GM21381 (cell line): ENCODE data around the gene PLK4.

Source experiments
- ATAC-seq: cut with Tn5 transposase; IDR thresholded peaks from one replicate; pipeline ENCODE4 v1.9.1; 2021; ENCODE audit warnings: mild to moderate bottlenecking, moderate library complexity; ENCODE audit not compliant: unreplicated experiment

PLK4 gene

GRCh38 chr4:127880763-127881562, at the start of gene PLK4:
Gene PLK4, plus strand, starts transcription at chr4:127880893. Its CDS starts 242 bp downstream, at chr4:127881135.
- peak; percentile 91 for ATAC-seq

DNA sequence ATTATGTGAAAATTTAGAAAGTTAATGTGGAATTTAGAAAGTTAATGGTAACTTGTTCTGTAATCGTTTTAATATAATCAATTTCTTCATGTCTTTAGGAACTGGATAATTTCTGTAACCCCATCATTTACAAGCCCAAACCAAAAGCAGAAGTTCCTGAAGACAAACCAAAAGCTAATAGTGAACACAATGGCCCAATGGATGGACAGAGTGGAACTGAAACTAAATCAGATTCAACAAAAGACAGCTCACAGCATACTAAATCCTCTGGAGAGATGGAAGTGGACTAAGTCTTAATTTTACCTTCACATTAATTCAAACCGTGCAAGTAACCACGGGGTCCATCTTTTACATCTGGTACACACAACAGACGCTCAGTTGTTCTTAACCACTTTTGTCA, 48.1 kb upstream of the PLK4 start:
- ATAC-seq = peak; percentile 51

- ATAC-seq = no peak
Observed at GRCh38 chr4:127843704-127844600, 36.7 kb upstream of the PLK4 start.

DNA sequence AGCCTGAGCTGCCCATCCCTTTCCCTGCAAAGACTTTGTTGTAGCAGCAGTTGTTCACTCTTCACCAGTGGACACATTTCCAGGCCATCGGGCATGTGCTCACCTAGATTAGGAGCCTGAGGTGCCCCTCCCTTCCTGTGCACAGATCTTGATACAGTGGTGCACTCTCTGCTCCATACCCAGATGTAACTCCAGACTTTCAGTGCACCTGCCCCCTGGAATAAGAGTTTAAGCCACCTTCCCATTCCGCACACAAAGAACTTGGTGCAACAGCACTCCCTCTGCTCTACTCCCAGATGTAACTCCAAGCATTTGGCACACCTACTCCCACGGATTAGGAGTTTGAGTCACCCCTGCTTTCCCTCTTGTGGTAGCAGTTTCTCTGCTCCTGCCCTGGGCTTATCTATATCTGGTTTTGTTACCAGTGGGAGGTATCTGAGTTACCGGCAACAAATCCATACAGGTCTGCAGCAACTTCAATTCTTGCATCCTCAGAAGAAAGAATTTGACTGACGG, 36.0 kb upstream of the PLK4 start:
- ATAC-seq = no peak

- no peak for ATAC-seq
Observed at GRCh38 chr4:127846061-127846460, 34.6 kb upstream of the PLK4 start.

- no peak for ATAC-seq
Observed at GRCh38 chr4:127846765-127847164, 33.9 kb upstream of the PLK4 start.

- no peak for ATAC-seq
Observed at GRCh38 chr4:127849505-127850234, 31.0 kb upstream of the PLK4 start.

DNA sequence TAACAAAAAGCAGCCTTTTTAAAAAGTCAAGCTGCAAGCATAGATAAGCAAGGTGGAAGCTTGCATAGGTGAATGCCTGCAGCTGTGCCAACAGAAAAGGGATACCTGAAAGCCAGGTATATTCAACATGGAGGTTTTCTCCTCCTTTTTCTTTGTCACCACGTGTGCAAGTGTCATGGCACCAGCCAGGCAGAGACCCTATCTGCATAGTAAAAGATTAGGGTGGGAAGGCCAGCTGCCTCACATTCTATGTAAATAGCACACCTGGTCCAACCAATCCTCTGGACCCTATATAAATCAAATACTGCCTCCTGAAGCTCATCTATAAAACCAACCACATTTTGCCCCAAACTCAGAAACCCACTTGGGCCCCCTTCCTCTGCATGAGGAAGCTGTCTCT, 28.0 kb upstream of the PLK4 start:
- ATAC-seq = no peak

DNA sequence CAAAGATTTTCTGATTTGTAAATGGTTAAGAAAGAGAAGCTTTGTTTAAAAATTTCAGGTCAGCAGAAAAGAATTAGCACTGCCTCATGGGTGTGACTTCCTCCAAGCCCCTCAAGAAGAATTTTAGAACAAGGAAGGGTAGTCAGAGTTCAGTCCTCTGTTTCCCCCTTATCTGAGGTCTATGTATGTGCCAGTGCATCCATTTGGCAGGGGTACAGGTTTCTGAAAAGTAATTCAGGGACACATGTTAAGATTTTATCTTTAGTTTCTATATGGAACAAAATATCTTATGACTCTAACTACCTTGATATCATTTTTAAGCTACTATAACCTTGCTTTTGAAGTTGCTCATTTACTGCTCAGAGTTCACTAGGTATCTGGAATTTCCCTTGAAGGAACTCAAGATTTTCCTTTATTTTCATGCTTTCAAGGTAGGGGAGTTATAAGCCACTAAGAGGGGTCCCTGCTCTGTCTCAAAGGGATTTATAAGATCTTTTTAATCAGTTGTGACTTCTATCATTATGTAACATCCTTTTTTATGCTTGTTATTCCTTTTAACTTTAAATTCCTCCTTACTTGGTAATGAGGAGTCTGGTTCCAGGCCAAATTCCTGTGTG, 24.4 kb upstream of the PLK4 start:
- no peak for ATAC-seq

GRCh38 chr4:127856813-127857447, 23.8 kb upstream of the PLK4 start:
- ATAC-seq = peak; percentile 80

GRCh38 chr4:127857641-127858040, 23.1 kb upstream of the PLK4 start:
- ATAC-seq = no peak

DNA sequence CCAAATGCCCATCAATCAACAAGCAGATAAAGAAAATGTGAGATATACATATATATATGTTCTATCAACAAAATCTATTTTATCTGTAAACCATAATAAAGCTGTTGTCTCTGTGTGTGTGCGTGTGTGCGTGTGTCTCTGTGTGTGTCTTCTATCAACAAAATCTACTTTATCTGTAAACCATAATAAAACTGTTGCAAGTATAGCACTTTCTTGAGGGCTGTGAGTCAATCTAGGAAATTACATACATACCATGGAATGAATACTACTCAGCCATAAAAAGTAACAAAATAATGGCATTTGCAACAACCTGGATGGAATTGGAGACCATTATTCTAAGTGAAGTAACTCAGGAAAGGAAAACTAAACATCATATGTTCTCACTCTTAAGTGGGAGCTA, 12.5 kb upstream of the PLK4 start:
- ATAC-seq = no peak

DNA sequence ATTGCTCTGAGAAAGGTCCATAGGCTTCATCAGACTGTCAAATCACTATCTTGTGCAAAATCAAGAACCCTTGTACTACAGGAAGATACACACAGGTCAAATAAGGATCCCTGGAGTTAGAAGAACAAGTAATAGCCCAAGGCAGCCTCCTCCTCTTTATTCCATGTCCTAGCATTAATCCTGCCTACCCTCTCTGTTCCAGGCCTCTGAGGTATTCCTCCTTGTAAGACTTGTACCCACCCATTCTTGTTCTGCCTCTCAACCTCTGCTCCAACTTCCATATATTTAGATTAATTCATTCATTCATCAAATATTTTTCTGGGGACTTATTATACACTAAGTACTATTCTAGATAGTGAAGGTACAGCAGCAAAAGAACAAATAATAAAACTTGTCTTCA, 10.4 kb upstream of the PLK4 start:
- no peak for ATAC-seq

GRCh38 chr4:127870688-127871087, 10.0 kb upstream of the PLK4 start:
- no peak for ATAC-seq

- no peak for ATAC-seq
Observed at GRCh38 chr4:127875791-127876190, 4.9 kb upstream of the PLK4 start.

DNA sequence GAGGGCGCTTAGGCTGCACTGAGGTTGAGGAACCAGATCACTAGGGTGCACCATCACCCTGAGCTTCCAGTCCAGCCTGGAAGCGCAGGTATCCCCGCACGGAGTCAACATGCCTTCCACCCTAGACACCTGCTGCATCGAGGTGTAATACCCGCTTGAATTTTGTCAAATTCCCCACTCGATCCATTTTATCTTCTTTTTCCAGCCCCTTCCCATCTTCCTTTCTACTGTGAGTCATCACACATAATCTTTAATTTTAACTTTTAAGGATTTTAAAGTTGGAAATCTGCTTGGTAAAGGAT, 821 bp downstream of the PLK4 start:
- ATAC-seq = peak; percentile 38

- no peak for ATAC-seq
Observed at GRCh38 chr4:127888559-127888958, 7.9 kb downstream of the PLK4 start.

- no peak for ATAC-seq
Observed at GRCh38 chr4:127889903-127890302, 9.2 kb downstream of the PLK4 start.

GRCh38 chr4:127896069-127896468, 15.4 kb downstream of the PLK4 start:
- ATAC-seq = no peak

DNA sequence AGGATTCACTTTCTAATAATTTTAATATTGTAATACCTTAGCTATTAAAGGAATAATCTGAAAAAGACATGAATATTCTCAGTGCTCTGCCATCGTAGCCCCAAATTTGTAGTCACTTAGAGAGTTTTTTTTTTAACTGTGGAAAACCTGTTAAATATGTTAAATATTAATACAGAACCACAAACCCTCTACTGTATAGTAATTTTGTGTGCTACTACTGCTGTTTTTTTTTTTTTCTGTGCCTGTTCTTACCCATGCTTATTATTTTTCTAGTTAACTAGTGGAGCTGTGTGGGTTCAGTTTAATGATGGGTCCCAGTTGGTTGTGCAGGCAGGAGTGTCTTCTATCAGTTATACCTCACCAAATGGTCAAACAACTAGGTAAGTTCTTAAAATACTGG, 15.8 kb downstream of the PLK4 start:
- no peak for ATAC-seq
